Mammary epithelial cell (primary cell): ENCODE data around the gene ZCWPW2.

Source experiments
- CTCF ChIP-seq, 2 donors: IDR thresholded peaks in 1 of 2; conservative IDR thresholded peaks in 1 of 2; 2 replicates each; pipeline ENCODE4 v1.5.1; 2011 to 2012; ENCODE audit warnings: inconsistent platforms in 2 of 2, low read length in 2 of 2, mild to moderate bottlenecking in 2 of 2, control low read depth in 1 of 2, low read depth in 1 of 2; ENCODE audit not compliant: insufficient read depth in 1 of 2; ENCODE audit errors: extremely low read depth in 1 of 2
- EZH2 ChIP-seq: IDR thresholded peaks from 2 replicates; pipeline ENCODE4 v1.6.1; 2012; ENCODE audit warnings: low read length, inconsistent platforms, borderline replicate concordance

- TF ChIP-seq CTCF (conservative IDR thresholded peaks at IDR 0.05 in 1 of 2, IDR thresholded peaks at IDR 0.05 in 1 of 2; ENCODE audit: extremely low read depth in 1 of 2, insufficient read depth in 1 of 2, low read depth in 1 of 2, low read length in 2 of 2) (peak; percentile 44 to 54), EZH2 (no peak)
Measured at GRCh38 chr3:28328188-28329151, 20.1 kb upstream of the ZCWPW2 start.
